Neuronal stem cell (in vitro differentiated cells): Measurements from ENCODE around the gene PM20D1.

Experiments
- DNase-seq: peaks from one replicate; pipeline ENCODE4 v3.0.0-alpha.2; 2013; ENCODE audit warnings: low spot score
- H2AFZ ChIP-seq: one replicate; pipeline ENCODE4 v1.6.1; 2013; ENCODE audit warnings: mild to moderate bottlenecking, low read length, inconsistent platforms
- H2AK5ac ChIP-seq: 2 replicates; pipeline ENCODE4 v1.6.1; 2013; ENCODE audit warnings: low read depth, mild to moderate bottlenecking, inconsistent platforms, low read length, moderate library complexity, mixed read lengths
- H2BK120ac ChIP-seq: 2 replicates; pipeline ENCODE4 v1.6.1; 2013; ENCODE audit warnings: low read depth, mild to moderate bottlenecking, inconsistent platforms, low read length, moderate library complexity, mixed read lengths
- H2BK12ac ChIP-seq: one replicate; pipeline ENCODE4 v1.6.1; 2013; ENCODE audit warnings: low read length, inconsistent platforms
- H2BK15ac ChIP-seq: 2 replicates; pipeline ENCODE4 v1.6.1; 2013; ENCODE audit warnings: mild to moderate bottlenecking, low read length, inconsistent platforms, mixed read lengths
- H2BK5ac ChIP-seq: one replicate; pipeline ENCODE4 v1.6.1; 2013; ENCODE audit warnings: inconsistent platforms, mild to moderate bottlenecking, low read length, moderate library complexity
- H3K14ac ChIP-seq: one replicate; pipeline ENCODE4 v1.6.1; 2013; ENCODE audit warnings: low read length, inconsistent platforms
- H3K18ac ChIP-seq: 2 replicates; pipeline ENCODE4 v1.6.1; 2013; ENCODE audit warnings: low read length, inconsistent platforms
- H3K23ac ChIP-seq: 2 replicates; pipeline ENCODE4 v1.6.1; 2013; ENCODE audit warnings: low read depth, mild to moderate bottlenecking, mixed read lengths, low read length, inconsistent platforms; ENCODE audit not compliant: poor library complexity
- H3K27ac ChIP-seq: replicated peaks from 3 replicates; pipeline ENCODE4 v1.5.1; 2013; ENCODE audit warnings: low read length, inconsistent platforms
- H3K27me3 ChIP-seq, 3 experiments: 2 replicates each; pipeline ENCODE4 v1.6.1; 2013; ENCODE audit warnings: low read length in 3 of 3, mild to moderate bottlenecking in 2 of 3, inconsistent platforms in 1 of 3, low read depth in 1 of 3, mixed read lengths in 1 of 3, moderate library complexity in 1 of 3; ENCODE audit not compliant: control insufficient read depth in 3 of 3, insufficient read depth in 3 of 3
- H3K36me3 ChIP-seq, 2 donors: replicated peaks in 1 of 2; 2 replicates each; pipeline ENCODE4 v1.6.1; 2013; ENCODE audit warnings: low read length in 2 of 2; ENCODE audit not compliant: control insufficient read depth in 2 of 2, insufficient read depth in 2 of 2
- H3K4ac ChIP-seq: 2 replicates; pipeline ENCODE4 v1.6.1; 2013; ENCODE audit warnings: inconsistent platforms, mild to moderate bottlenecking, low read length, moderate library complexity
- H3K4me1 ChIP-seq, 2 donors: 1 replicate in 1 of 2; 2 replicates in 1 of 2; pipeline ENCODE4 v1.6.1; 2013; ENCODE audit warnings: low read length in 2 of 2, low read depth in 1 of 2; ENCODE audit not compliant: control insufficient read depth in 2 of 2, insufficient read depth in 1 of 2
- H3K4me2 ChIP-seq: one replicate; pipeline ENCODE4 v1.6.1; 2013; ENCODE audit warnings: mild to moderate bottlenecking, low read length, inconsistent platforms; ENCODE audit not compliant: insufficient read depth, poor library complexity, severe bottlenecking
- H3K4me3 ChIP-seq, 2 donors: 2 replicates each; pipeline ENCODE4 v1.5.1; 2013; ENCODE audit warnings: low read length in 2 of 2, mild to moderate bottlenecking in 2 of 2, inconsistent platforms in 1 of 2, moderate library complexity in 1 of 2
- H3K79me1 ChIP-seq: one replicate; pipeline ENCODE4 v1.6.1; 2013; ENCODE audit warnings: low read depth, mild to moderate bottlenecking, inconsistent platforms, low read length, moderate library complexity
- H3K9ac ChIP-seq: one replicate; pipeline ENCODE4 v1.6.1; 2013; ENCODE audit warnings: mild to moderate bottlenecking, low read depth, low read length, inconsistent platforms; ENCODE audit not compliant: poor library complexity
- H3K9me3 ChIP-seq, 2 donors: replicated peaks in 1 of 2; 2 replicates each; pipeline versions ENCODE3 to v1.6.1; 2013; ENCODE audit warnings: low read length in 2 of 2, mild to moderate bottlenecking in 2 of 2, inconsistent platforms in 1 of 2, low read depth in 1 of 2, mixed read lengths in 1 of 2, moderate library complexity in 1 of 2; ENCODE audit not compliant: control insufficient read depth in 2 of 2, insufficient read depth in 1 of 2
- H4K8ac ChIP-seq: one replicate; pipeline ENCODE4 v1.6.1; 2013; ENCODE audit warnings: low read depth, mild to moderate bottlenecking, inconsistent platforms, low read length, moderate library complexity
- H4K91ac ChIP-seq: one replicate; pipeline ENCODE4 v1.6.1; 2013; ENCODE audit warnings: low read length, low read depth, mild to moderate bottlenecking, inconsistent platforms; ENCODE audit not compliant: poor library complexity
- WGBS, 2 donors: extraction: QIAGEN DNeasy Blood & Tissue Kit; methylation state at CpG; one replicate each; pipeline ENCODE4 v1.1.7; 2013; ENCODE audit warnings: missing lambda C conversion rate in 2 of 2, mixed read lengths in 1 of 2; ENCODE audit not compliant: insufficient read length in 2 of 2, insufficient replicate concordance in 1 of 2; ENCODE audit errors: extremely low coverage in 2 of 2; 5-methylcytosine and 5-hydroxymethylcytosine counted together

The PM20D1 gene

DNA sequence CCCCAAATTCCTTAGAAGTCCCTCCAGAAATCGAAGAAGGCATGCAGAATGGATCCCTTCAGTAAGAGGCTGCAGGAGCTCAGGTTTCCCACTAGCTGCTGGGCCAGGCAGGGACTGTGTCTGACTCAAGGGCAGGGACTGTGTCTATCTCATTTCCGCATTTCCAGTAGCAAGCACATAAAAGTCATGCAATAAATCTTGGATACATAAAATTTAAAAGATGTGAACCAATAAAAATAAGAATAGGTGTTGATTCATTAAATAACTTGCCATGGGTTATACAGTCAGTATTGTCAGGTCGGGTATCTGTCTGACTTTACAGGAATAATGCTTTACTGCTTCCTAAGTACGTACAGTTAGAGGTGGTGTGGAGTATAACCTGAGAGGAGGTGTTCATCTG is 15.2 kb downstream of the PM20D1 start:
- no CpG with 5 or more reads among the region's 4 CpGs for WGBS, 2 donors
- Histone ChIP-seq H2BK15ac (no peak overlapping the region), H2BK120ac (no peak overlapping the region)

DNA sequence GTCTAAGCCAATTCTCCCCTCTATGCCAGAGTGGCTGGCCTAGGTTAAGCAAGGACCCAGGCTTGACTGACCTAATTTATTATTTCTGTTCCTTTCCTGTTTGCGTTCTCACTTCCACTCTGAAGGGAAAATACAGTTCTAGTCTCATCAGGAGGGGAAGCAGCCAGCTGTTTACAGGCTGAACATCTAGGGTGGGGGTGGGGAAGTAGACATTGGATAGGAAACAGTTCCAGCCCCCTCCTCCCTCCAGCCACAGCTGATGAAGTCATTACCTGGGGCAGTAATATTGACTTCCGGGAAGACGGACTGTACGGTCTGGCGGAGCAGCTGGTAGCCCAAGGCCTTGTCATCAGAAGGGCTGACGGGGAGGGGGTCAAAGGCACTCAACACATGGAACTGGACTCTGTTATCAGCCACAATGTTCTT is 17.6 kb downstream of the PM20D1 start:
- no peak for DNase-seq
- Histone ChIP-seq H2BK15ac (no peak overlapping the region), H3K14ac (no peak overlapping the region), H2BK120ac (no peak overlapping the region), H2AFZ (no peak overlapping the region), H3K27ac (no peak overlapping the region), H4K91ac (no peak overlapping the region), H3K4me2 (no peak overlapping the region), H3K9me3 (no peaks in the 10 kb centered on the region), H3K4me1 (peaks cover 0 to 4% of the 10 kb centered on the region in 2 donors), H3K23ac (no peak overlapping the region), H3K4me3 (no peak overlapping the region), H3K79me1 (no peaks in the 10 kb centered on the region), H3K18ac (no peak overlapping the region), H3K4ac (no peak overlapping the region), H2BK12ac (no peak overlapping the region), H3K27me3 (no peaks in the 10 kb centered on the region), H3K9ac (no peak overlapping the region), H2BK5ac (no peak overlapping the region), H4K8ac (no peak overlapping the region), H3K36me3 (no peaks in the 10 kb centered on the region), H2AK5ac (no peak overlapping the region)
- WGBS, 2 donors = no CpG with 5 or more reads among the region's 6 CpGs

More for the DNA sequence above, 15.2 kb downstream of the PM20D1 start:
- Histone ChIP-seq H3K14ac (no peak overlapping the region), H3K4ac (no peak overlapping the region), H3K27ac (no peak overlapping the region), H2AFZ (no peak overlapping the region), H3K4me2 (no peak overlapping the region), H3K9me3 (no peaks in the 10 kb centered on the region), H2BK5ac (no peak overlapping the region), H3K27me3 (no peaks in the 10 kb centered on the region), H3K4me1 (no peaks in the 10 kb centered on the region), H3K9ac (no peak overlapping the region), H3K4me3 (no peak overlapping the region), H2AK5ac (no peak overlapping the region), H3K79me1 (no peaks in the 10 kb centered on the region), H3K36me3 (no peaks in the 10 kb centered on the region), H4K91ac (no peak overlapping the region), H3K23ac (no peak overlapping the region), H4K8ac (no peak overlapping the region), H2BK12ac (no peak overlapping the region), H3K18ac (no peak overlapping the region)
- no peak for DNase-seq

DNA sequence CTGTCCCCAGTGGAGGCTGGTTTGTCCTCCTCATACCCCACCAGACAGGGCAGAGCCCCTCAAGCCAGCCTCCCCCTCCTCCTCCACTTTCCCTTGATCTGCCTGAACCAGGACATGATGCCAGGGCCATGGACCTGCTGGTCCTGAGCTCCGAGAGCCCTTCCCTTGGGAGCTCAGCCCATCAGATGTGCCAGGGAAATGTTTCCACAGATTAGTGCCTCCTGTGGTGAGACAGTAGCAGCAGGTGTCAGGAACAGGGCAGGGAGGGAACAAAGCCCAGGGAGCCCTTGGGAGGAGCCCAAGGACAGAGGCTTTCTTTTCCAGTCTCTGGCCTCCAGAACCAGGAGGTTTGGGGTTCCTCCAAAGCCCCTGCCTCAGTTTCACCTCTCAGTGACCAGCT is 22.3 kb downstream of the PM20D1 start:
- Histone ChIP-seq H4K91ac (no peak overlapping the region), H2BK15ac (no peak overlapping the region), H3K23ac (no peak overlapping the region), H3K4me2 (no peak overlapping the region), H2BK12ac (no peak overlapping the region), H3K27ac (no peak overlapping the region), H3K9ac (no peak overlapping the region), H3K27me3 (no peaks in the 10 kb centered on the region), H4K8ac (no peak overlapping the region), H3K79me1 (no peaks in the 10 kb centered on the region), H2AFZ (no peak overlapping the region), H2BK120ac (no peak overlapping the region), H3K9me3 (no peaks in the 10 kb centered on the region), H3K4me1 (peaks cover 14 to 16% of the 10 kb centered on the region in 2 donors), H3K4me3 (no peak overlapping the region), H2BK5ac (no peak overlapping the region), H3K14ac (no peak overlapping the region), H3K36me3 (no peaks in the 10 kb centered on the region), H2AK5ac (peak overlapping the region; percentile 20), H3K18ac (peak overlapping the region; percentile 17), H3K4ac (no peak overlapping the region)
- DNase-seq = no peak
- whole genome bisulfite sequencing, 2 donors = no CpG with 5 or more reads among the region's 1 CpG

GRCh38 chr1:205826995-205827394 is 22.9 kb downstream of the PM20D1 start:
- H3K4me3 ChIP-seq = no peak overlapping the region
- H3K14ac ChIP-seq = no peak overlapping the region
- H2BK15ac ChIP-seq = no peak overlapping the region
- WGBS, 2 donors = no CpG with 5 or more reads among the region's 3 CpGs
- no peak for DNase-seq
- H2BK120ac ChIP-seq = no peak overlapping the region
- no peaks in the 10 kb centered on the region for H3K36me3 ChIP-seq
- H3K27me3 ChIP-seq = no peaks in the 10 kb centered on the region
- H4K8ac ChIP-seq = no peak overlapping the region
- H3K79me1 ChIP-seq = no peaks in the 10 kb centered on the region
- H3K27ac ChIP-seq = no peak overlapping the region
- no peak overlapping the region for H2BK5ac ChIP-seq
- no peaks in the 10 kb centered on the region for H3K9me3 ChIP-seq
- no peak overlapping the region for H3K4ac ChIP-seq
- H2BK12ac ChIP-seq = no peak overlapping the region
- H3K4me1 ChIP-seq = peaks cover 14 to 16% of the 10 kb centered on the region in 2 donors
- H3K18ac ChIP-seq = no peak overlapping the region
- H2AFZ ChIP-seq = no peak overlapping the region
- H4K91ac ChIP-seq = no peak overlapping the region
- H3K9ac ChIP-seq = no peak overlapping the region
- H3K23ac ChIP-seq = no peak overlapping the region
- no peak overlapping the region for H2AK5ac ChIP-seq
- H3K4me2 ChIP-seq = no peak overlapping the region
